GM18870 (cell line): Measurements from ENCODE around the gene PRSS23.
"Not testable (repeated sequence)": the region's sequence is repeated elsewhere in the genome, so short reads cannot be mapped to it uniquely, and the experiment has no call there.

Experiments used
- ATAC-seq: cut with Tn5 transposase; IDR thresholded peaks from one replicate; pipeline ENCODE4 v1.9.1; 2021; ENCODE audit warnings: moderate library complexity; ENCODE audit not compliant: unreplicated experiment

The PRSS23 gene

GRCh38 chr11:86812322-86812670 is 12.0 kb downstream of the PRSS23 start:
- ATAC-seq: no peak

DNA sequence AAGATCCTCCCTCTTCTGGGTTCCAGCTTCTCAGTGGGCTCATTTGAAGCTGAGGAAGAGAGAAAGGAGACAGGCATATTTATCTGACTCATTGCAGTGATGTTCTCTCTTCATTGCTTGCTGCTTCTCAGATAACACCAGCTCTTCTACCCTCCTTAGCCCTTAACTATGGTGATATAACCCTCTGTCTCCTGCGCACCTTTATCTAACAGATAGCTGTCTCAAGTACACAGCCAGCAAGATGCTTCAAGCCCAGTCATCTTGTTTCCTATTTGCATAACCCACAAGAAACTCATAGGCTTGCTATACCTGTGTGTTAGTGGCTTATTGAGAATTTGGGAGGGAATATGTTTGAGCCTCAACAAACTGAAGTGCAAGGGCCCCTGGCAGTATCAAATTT is 12.6 kb downstream of the PRSS23 start:
- no peak for ATAC-seq

GRCh38 chr11:86814775-86815174 is 14.4 kb downstream of the PRSS23 start:
- no peak for ATAC-seq

DNA sequence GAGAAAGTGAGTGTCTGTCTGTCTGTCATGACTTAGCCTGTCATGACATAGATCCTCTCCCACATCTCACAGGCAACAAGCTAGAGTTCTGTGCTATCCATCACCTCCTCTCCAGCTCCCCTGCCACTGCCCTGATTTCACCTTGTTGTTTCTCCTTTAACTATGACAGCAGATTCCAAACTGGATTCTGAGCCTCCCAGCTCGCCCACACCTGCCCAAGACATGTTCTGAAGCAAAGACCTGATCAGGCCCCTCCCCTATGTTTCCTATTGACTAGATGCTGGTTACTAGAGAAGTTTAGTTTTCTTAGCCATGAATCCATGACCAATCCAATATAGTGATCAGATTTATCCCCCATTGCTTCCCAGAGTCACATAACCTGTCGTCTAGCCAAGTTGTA is 15.4 kb downstream of the PRSS23 start:
- ATAC-seq: no peak

DNA sequence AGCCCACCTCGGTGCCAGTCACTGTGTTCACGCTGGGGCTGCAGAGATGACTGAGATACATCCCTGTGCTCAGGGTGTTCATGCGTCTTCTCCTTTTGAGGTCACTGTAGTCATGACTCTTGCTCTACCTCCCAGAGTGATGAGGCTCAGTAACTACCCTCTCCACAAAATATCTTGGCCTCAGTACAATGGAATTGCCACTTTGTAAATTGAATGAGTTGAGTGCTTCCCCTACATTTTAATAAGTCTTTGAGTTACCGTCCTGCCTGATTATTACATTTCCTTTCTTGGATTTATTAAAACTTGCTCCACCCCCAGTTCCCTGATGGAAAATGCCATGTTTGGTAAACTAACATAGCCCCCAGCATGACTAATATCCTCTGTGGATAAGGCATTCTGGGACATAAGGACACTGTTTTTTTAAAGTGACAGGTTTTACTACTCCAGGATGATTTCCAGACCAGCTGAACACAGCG is 15.9 kb downstream of the PRSS23 start:
- no peak for ATAC-seq

- no peak for ATAC-seq
These were observed 18.3 kb downstream of the PRSS23 start for GRCh38 chr11:86818462-86819192.

- not testable (repeated sequence) for ATAC-seq
These were observed 23.8 kb downstream of the PRSS23 start for GRCh38 chr11:86824139-86824538.

DNA sequence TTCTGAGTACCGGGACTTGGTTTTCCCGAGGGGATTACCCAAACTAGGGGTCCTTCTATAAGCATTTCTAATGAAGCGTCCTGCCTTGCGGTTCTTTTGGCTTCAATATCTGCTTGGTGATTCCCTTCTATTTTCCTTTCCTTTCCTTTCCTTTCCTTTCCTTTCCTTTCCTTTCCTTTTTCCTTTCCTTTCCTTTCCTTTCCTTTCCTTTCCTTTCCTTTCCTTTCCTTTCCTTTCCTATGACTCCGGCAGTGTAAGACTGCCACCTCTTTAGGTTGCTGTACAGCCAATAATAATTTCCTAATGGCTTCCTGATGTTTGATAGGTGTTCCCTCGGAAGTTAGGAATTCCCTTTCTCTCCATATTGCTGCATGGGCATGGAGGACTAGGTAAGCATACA is 34.0 kb downstream of the PRSS23 start:
- ATAC-seq: not testable (repeated sequence)

GRCh38 chr11:86844762-86845508 is 44.6 kb downstream of the PRSS23 start:
- ATAC-seq: not testable (repeated sequence)

DNA sequence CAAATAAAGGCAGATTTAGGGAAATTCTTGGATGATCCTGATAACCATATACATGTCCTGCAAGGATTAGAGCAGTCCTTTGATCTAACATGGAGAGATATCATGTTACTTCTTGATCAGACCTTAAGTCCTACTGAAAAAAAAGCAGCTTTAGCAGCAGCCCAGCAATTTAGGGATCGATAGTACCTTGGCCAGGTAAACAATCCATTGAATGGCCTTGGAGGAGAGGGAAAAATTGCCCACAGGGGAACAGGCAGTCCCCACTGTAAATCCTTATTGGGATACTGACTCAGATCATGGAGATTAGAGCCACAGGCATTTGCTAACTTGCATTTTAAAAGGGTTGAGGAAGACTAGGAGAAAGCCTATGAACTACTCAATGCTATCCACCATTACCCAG is 47.8 kb downstream of the PRSS23 start:
- no peak for ATAC-seq

DNA sequence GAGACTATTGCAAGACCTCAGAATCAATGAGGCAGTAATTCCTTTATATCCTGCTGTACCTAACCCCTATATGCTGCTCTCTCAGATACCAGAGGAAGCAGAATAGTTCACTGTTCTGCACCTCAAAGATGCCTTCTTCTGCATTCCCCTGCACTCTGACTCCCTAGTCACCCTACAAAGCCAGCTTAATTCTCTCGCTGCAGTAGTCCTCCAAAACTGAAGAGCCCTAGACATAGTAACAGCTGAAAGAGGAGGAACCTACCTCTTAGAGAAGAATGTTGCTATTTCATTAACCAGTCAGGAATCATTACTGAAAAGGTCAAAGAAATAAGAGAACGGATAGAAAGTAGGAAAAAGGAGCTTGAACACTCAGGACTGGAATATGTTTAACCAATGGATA is 49.3 kb downstream of the PRSS23 start:
- no peak for ATAC-seq
